GM19043 (cell line): ENCODE results near the gene PTPN13.
"Not testable (repeated sequence)": the region's sequence is repeated elsewhere in the genome, so short reads cannot be mapped to it uniquely, and the experiment has no call there.

Experiments used
- ATAC-seq: cut with Tn5 transposase; IDR thresholded peaks from one replicate; pipeline ENCODE4 v1.9.1; 2021; ENCODE audit warnings: low read depth; ENCODE audit not compliant: unreplicated experiment

PTPN13 gene

DNA sequence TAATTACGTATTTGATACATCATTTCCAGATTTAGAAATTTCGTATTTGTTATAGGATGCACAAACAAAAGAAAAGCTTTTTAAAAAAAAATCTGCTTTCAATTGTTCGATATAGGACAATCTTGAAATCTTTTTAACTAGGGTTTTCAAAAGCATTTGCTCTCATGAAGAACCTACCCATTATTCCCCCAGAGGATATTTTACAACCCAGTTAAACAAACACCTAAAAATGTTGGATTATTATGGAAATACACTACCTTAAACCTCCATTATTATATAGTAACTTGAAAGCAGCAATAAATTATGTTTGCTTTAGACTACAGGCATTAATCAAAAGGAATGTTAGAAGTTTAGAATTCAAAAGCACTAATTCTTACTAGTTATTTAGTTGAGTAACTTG lies 110.5 kb downstream of the PTPN13 start:
- no peak for ATAC-seq

DNA sequence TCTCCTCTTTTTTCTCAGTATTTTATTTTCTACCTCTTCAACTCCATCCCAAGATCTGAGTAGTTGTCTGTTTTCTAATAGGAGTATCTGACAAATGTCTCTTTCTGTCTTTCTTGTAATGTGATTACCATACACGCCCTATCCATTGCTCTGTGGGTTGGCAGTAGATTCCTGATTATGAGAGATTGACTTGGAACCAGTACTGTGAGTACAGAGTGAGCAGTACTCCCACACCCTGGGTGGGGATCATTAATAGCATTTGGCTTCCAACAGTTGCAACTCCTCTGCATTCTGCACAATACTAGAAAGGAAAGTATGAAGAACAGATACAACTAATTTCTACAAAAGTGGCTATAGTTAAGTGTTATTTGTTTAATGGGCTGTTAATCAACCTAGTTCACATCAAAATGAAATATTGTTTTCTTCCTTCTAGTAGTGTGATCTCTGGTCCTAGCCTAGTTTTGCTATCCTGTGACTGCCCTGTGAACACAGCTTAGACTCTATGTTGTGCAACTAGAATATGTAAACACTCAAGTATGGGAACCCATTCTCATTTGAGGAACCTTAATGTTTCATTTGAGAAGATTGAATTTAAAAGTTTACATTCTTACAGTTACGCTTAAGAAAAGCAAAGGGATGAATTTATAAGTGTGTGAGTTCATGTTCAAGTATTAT lies 112.9 kb downstream of the PTPN13 start:
- no peak for ATAC-seq

DNA sequence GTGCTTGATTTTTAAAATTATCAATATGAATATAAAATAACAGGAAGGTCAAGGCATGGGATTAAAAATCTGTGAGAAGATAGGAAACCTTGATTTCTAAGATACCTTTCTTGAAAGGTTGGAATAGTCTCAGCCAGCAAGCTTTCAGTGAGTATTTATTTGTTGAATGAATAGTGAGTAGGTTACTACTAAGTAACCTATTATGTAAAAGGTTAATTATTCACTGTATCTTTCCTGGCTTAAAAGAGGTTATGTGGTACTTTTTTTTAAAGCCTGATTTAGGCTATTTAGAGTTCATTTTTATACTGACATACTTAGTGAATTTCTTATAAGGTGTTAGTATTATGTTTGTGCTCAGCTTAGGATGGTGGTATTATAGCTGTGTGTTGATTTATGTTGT lies 123.5 kb downstream of the PTPN13 start:
- ATAC-seq = peak; percentile 74

DNA sequence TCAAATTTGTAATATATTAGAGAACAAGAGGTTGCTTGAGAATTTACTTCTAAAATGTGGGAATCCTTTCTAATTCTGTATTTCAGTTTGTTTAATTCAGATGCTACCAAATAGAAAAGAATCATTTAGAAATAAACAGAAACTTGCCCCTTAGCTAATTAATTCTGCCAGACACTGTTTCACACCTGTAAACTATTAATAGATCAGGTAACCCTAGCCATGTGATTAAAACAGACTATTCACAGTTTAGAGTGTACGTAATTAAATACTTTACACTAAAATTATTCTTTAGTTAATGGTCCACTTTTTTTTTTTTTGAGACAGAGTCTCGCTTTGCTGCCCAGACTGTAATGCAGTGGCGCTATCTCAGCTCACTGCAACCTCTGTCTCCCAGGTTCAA lies 124.0 kb downstream of the PTPN13 start:
- no peak for ATAC-seq

DNA sequence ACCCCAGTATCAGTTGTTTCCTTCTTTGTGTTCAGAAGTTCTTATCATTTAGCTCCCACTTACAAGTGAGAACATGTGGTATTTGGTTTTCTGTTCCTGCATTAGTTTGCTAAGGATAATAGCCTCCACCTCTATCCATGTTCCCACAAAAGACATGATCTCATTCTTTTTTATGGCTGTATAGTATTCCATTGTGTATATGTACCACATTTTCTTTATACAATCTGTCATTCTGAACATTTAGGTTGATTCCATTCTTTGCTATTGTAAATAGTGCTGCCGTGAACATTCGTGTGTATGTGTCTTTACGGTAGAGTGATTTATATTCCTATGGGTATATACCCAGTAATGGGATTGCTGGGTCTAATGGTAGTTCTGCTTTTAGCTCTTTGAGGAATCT lies 125.0 kb downstream of the PTPN13 start:
- ATAC-seq = not testable (repeated sequence)

DNA sequence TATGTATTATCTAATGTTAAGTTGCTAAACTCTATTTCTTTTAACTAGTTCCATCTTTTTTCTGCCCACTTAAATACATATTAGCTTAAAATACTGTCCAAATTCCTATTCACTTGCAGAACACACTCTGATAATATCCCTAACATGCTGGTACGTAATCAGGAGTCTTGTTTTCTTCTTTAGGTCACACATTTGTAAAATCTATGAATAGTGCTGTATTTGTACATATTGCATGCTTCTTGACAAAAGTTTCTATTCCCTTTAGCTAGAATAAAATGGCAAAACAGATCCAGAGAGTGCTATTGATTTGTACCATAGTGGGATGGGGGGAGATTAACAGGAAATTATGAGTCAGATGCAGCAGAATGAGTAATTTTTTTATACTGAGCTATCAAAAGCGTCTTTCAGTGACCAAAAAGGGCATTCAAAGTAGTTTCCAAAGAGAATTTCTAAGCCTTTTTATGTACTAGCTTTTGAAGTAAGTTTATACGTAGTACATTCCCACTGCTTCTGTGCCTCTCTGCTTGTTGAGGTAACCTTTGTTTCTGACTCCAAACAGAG lies 126.5 kb downstream of the PTPN13 start:
- no peak for ATAC-seq

DNA sequence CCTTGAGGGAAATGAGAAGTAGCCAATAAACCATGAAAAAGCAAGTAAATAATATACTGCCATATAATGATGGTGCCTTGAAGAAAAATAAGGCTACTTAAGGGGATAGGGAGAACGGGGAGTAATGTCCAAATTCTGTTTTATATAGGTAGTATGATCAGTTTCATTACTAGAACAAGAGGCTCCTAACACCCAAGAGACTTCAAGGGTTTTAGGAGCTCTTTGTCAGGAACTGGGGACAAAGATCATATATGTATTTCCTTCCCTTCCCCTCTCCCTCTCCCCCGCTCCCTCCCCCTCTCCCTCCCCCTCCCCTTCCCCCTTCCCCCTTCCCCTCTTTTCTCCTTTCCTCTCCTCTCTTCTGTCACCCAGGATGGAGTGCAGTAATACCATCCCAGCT lies 127.3 kb downstream of the PTPN13 start:
- ATAC-seq = no peak

DNA sequence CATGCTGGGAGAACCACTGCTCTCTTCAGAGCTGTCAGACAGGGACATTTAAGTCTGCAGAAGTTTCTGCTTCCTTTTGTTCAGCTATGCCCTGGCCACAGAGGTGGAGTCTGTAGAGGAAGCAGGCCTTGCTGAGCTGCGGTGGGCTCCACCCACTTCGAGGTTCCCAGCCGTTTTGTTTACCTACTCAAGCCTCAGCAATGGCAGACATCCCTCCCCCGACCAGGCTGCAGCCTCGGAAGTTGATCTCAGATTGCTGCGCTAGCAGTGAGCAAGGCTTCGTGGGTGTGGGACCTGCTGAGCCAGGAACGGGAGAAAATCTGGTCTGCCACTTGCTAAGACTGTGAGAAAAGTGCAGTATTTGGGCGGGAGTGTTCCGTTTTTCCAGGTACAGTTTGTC lies 136.2 kb downstream of the PTPN13 start:
- ATAC-seq = no peak

DNA sequence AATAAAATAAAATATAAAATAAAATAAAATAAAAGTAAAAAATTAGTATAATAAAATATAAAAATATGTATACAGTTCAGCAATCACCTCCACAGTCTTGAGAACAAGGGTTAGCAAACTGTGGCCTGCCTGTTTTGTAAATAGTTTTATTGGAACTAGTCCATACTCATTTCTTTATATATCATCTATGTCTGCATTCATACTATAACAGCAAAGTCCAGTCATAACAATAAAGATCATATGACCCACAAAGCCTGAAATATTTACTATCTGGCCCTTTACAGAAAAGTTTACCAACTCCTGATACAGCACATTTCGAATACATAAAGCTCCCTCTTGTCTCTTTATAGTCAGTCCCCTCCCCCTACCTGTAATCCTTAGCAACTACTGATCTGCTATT lies 143.1 kb downstream of the PTPN13 start:
- ATAC-seq = no peak

DNA sequence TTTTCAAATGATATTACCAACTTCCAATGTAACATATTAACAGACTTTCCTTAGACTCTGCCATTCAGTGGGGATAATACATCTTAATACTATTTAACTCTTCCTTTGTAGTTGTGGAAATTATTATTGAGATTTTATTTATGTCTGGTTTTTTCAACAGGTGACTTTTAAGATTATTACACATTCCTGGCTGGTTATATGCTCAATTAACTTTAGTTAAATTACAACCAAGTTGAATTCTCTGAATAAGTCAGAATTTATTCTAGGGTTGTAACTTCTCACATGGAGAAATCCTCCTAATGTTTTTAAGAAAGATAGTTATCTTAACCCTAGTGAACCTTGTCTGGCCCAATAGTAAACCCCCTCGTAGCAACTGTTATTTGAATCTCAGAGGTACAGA lies 147.7 kb downstream of the PTPN13 start:
- no peak for ATAC-seq

DNA sequence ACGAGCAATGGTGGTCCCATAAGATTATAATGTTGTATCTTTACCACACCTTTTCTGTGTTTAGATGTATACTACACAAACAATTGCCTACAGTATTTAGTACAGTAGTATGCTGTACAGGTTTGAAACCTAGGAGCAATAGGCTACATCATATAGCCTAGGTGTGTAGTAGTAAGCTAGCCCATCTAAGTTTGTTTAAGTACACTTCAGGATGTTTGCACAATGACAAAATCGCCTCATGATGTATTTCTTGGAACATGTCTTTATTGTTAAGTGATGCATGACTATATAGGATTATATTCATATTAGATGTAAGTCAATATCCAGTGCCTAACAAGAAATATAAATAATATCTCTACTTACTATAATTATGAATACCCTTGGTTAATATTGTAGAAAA lies 150.5 kb downstream of the PTPN13 start:
- no peak for ATAC-seq

DNA sequence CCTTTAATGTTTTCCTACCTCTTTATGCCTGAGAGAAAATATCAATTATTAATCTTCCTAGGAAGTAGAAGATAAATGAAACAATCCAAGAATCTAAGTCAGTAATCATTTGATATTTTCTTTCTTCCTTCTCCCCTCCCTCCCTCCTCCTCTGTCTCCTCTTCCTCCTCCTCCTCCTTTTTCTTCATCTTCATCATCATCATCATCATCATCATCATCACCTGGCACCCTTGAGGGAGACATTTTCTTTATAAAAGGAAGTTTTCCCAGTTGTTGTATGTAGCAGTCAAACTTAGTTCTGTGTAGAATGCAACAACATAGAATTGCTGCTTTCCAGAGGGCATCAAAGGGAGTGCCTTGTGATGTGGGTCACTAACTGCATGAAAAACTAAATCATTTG lies 155.0 kb downstream of the PTPN13 start:
- ATAC-seq = no peak

DNA sequence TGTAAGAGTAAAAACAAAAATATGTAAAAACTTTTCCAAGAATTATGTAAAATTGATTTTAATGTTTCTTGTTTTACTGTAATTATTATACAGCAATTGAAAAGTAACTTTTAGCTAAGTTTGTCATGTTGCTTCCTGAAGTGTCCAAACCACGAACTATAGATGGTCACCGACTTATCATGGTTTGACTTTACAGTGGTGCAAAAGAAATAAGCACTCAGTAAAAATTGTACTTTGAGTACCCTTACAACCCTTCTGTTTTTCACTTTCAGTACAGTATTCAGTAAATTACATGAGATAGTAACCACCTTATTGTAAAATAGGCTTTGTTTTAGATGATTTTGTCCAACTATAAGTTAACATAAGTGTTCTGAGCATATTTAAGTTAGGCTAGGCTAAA lies 161.3 kb downstream of the PTPN13 start:
- no peak for ATAC-seq

DNA sequence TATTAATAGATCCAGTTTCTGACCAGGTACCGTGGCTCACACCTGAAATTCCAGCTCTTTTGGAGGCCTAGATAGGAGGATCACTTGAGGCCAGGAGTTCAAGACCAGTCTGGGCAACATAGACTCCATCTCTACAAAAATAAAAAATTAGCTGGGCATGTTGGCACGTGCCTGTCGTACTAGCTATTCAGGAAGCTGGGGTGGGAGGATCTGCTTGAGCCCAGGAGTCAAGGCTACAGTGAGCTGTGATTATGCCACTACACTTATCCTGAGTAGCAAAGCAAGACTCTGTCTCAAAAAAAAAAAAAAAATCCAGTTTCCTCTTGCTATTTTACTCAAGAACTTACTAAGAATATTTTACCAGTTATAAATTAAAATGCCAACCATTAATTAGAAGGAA lies 163.4 kb downstream of the PTPN13 start:
- ATAC-seq = no peak

DNA sequence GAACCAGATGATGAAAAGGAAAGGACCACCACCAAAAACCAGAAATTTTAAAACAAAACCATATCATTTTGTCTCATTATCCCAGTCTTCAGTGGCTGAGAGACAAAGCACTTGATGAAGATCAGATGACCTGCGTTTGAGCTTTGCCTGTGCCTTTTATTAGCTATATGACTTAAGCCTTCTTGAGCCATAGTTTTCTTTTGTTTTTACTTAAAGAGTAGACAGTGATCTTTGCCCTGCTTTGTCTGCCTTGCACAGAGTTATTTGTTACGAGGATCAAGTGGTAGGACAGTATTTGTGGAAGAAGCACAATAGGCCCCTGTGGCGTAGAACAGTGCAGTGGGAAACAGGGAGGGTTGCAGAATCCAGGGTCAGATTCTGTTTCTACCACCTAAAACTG lies 165.2 kb downstream of the PTPN13 start:
- ATAC-seq = no peak

DNA sequence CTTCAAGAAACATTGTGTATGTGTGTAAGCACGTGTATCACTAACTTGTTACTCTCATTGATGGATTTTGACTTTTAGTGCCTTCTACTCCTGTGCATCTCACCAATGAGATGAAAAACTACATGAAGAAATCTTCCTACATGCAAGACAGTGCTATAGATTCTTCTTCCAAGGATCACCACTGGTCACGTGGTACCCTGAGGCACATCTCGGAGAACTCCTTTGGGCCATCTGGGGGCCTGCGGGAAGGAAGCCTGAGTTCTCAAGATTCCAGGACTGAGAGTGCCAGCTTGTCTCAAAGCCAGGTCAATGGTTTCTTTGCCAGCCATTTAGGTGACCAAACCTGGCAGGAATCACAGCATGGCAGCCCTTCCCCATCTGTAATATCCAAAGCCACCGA lies 168.5 kb downstream of the PTPN13 start:
- ATAC-seq = no peak

DNA sequence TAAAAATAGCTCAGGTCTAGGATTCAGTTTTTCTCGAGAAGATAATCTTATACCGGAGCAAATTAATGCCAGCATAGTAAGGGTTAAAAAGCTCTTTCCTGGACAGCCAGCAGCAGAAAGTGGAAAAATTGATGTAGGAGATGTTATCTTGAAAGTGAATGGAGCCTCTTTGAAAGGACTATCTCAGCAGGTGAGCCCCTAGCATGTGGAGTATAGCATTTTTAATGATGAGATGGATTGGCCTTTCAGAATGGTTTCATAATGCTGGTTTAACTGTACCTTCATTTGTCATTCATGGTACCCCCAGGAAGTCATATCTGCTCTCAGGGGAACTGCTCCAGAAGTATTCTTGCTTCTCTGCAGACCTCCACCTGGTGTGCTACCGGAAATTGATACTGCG lies 175.7 kb downstream of the PTPN13 start:
- no peak for ATAC-seq

DNA sequence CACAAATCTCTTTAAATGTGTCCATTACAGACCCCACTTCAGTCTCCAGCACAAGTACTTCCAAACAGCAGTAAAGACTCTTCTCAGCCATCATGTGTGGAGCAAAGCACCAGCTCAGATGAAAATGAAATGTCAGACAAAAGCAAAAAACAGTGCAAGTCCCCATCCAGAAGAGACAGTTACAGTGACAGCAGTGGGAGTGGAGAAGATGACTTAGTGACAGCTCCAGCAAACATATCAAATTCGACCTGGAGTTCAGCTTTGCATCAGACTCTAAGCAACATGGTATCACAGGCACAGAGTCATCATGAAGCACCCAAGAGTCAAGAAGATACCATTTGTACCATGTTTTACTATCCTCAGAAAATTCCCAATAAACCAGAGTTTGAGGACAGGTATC lies 177.0 kb downstream of the PTPN13 start:
- no peak for ATAC-seq

DNA sequence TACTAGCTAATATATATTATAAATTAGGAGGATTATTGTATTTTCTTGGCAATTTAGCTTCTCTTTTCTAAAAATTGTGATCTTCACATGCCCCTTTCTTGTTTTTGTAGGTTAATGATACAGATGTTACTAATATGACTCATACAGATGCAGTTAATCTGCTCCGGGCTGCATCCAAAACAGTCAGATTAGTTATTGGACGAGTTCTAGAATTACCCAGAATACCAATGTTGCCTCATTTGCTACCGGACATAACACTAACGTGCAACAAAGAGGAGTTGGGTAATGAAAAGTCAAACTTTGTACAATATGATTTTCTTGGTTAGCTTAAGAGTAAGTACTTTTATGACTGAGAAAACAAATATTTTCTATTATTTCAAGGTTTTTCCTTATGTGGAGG lies 180.9 kb downstream of the PTPN13 start:
- ATAC-seq = no peak

DNA sequence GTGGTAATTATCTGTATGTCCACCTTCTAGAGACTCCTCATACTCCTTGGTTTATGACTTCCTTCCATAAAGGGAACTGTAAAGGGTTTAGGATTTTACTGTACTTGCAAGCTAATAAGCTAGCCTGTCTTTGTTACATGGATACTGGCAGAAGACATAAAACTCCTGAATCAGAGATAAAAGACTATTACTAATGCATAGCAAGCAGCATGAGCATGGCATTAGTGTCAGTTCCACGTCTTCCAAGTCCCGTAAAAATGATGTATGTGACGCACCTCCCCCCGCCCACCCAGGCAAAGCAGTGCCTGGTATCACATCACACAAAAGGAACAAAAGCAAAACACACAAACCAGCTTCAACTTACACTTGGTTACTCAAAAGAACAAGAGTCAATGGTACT lies 184.1 kb downstream of the PTPN13 start:
- ATAC-seq = no peak

DNA sequence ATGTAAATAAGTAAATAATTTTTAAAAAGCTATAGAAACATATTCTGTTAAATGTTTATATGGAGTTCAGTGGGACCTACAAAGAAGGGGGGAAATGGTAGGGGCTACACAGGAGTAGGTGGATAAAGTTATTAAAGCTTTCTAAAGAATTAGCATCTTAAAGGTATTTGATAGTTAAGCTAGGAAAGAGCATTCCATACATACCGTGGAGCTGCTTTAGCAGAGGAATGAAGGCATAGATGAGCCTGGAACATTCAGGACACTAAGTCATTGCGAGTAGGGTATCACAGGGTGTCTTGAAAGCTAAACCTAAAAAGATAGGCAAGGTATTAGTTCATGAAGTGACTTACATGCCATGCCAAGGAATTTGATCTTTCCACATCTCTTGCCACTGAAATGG lies 194.7 kb downstream of the PTPN13 start:
- no peak for ATAC-seq

DNA sequence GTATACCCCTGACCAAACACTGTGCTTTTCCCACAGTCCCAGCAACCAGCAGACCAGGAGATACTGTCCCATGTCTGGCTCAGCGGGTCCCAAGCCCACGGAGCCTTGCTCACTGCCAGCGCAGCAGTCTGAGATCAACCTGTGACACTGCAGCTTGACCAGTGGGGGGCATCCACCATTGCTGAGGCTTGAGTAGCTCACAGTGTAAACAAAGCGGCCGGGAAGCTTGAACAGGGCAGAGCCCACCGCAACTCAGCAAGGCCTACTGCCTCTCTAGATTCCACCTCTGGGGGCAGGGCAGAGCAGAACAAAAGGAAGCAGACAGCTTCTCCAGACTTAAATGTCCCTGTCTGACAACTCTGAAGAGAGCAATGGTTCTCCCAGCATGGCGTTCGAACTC lies 197.0 kb downstream of the PTPN13 start:
- no peak for ATAC-seq

DNA sequence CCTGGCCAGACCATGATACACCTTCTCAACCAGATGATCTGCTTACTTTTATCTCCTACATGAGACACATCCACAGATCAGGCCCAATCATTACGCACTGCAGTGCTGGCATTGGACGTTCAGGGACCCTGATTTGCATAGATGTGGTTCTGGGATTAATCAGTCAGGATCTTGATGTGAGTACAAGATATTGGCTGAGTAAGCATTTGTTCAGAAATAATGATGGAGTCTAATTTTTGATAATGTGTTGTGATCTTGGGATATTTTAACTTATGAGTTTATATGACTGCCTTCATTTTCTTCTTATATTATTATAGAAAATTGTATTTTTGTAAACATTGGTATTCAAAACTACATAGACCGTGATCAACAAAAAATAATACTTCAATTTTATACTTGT lies 215.7 kb downstream of the PTPN13 start:
- ATAC-seq = no peak
